HG03565 (cell line): ENCODE data around the gene SLC2A1.

Source experiments
- ATAC-seq: cut with Tn5 transposase; IDR thresholded peaks from one replicate; pipeline ENCODE4 v1.9.1; 2021; ENCODE audit warnings: mild to moderate bottlenecking, moderate library complexity; ENCODE audit not compliant: unreplicated experiment

The SLC2A1 gene

DNA sequence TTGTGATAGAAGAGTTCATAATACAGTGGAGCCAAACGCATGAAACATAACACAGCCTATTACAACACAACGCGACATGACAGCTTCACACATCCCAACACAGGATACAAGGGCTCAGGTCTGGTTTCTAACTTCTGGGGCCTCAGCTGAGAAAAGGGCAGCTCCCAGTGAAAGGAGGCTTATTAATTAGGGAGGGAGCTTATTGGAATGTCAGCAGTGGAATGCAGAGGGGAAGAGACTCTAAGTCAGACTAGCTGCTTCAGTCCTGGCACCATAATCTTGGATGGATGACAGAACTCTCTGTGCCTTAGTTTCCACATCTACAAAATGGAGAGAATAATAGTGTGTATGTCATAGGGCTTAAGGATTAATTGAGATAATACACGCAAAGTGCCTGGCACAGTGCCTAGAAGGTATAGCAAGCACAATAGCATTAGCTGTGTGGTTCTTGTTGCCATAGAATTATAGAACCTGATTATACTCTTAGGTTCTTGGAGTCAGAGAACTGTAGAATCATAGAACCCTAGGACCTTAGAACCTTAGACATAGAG lies 22.7 kb upstream of the SLC2A1 start:
- no peak for ATAC-seq

DNA sequence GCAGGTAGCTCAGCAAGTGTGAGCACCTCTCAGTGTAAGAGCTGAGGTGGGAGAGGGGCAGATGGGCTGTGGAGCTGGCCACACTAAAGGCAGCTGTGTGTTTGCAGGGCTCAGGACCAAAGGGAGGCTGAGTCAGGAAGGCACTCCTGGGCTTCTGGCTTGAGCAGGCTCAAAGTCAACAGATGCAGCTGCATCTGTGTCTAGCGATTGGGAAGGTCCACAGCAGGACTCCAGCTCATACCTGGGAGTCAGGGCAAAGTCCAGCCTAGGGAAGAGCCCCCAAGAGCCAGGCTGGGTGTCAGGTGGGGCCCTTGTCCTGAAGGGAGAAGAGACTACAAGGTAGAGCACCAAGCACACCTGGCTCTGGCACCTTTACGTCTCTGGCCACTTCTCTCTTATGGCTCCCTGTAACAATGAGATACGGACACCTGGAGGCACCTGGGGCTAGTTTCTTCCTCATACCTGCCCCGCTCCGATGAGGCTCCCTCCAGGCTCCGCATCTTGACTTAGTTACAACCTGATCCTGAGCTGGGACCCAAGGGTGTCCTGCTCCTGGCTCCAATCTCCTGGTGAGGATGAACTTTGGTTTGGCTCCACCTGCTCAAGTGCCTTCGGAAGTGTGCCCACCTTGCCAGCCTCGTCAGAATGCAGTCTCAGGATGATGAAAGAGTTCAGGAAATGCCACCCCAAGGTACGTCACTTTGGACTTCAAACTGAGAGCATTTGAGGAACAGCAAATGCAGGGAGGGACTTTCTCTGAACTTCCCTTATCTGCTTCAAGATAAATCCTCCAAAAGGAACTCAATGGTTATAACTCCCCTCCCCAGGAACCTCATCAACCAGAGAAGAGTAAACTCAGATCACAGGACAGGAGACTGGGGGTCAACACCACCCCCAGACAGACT lies 21.5 kb upstream of the SLC2A1 start:
- no peak for ATAC-seq

DNA sequence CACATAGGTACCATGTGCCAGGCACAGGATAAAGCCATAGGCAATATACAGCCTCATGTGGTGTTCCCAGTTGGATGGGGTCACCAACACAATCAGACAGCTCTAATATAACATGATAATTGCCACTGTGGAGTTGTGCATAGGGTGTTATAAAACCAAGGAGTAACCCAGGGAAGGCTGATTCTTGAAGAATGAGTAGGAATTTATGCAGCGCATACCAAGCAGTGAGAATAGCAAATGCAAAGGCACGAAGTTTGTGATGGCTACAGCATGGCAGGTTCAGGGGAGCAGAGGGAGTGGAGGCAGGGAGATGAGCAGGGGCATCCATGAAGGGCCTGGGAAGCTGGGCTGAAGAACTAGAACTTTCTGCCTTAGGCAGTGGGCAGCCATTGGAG lies 20.4 kb upstream of the SLC2A1 start:
- no peak for ATAC-seq

DNA sequence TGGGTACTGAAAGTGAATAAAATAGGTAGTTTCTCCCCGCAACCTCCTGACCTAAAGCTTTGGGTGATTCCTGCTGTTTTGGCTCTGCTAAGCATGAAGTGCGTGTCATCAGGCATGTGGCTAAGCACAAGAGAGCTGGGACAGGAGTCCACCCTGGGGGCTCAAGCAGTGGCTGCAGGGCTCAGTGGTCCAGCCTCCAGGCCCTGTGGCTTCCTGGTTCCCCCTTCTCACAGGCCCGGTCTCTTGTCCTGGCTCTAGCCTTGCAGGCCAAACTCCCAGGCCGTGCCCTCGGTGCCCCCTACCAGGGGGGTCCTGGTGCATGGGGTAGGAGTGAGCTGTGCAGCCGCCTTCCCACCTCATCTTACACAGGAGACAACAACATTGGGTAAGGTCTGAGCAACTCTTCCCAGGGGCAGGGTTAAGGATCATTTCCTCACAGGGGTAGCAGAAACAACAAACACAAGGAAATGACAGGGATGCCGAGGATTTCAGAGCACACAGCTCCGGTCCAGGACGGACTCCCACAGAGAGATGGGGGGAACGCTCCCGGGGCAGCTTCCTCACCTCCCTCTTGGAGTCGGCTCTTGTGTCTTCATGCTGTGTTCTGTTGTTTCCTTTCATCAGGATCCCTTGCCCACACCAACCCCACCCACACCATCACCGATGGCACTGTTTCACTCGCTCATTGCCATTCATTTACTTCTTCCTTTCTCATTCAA lies 19.8 kb upstream of the SLC2A1 start:
- no peak for ATAC-seq

DNA sequence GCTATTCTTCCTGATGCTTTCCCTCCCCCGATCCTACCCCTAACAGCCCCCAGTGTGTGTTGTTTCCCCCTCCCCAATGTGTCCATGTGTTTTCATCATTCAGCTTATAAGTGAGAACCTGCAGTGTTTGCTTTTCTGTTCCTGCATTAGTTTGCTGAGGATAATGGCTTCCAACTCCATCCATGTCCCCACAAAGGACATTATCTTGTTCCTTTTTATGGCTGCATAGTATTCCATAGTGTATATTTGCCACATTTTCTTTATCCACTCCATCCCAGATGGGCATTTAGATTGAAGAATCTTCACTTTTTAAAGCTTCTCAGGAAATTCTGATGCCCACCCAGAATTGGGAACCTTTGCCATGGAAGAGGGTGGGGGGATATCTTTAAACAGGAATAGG lies 19.0 kb upstream of the SLC2A1 start:
- ATAC-seq = no peak

DNA sequence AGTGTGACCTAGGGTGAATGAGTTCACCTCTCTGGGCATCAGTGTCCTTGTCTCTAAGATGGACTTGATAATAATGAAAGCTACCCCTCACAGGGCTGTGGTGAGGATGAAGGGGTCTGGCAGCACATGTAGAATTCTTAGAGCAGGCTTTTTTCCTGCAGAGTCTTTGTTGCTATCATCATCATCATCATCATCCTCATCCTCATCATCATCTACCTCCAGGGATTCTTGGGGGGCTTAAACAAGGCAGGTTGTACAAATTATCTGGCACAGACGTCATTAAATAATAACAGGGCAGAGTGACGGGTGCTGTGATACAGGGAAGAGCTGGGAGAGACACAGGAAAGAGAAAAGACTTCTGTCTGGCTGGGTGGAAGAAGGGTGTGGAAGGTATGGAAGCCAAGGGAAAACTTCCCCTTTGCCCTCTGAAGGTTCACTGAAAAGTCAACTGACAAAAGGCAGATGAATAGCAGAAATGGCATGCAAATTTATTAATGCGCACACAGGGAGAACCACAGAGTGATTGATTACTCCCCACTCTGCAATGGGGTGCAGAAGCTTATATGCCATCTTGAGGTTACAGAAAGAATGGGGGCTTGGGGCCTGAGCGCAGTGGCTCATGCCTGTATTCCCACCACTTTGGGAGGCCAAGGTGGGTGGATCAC lies 17.0 kb upstream of the SLC2A1 start:
- no peak for ATAC-seq

DNA sequence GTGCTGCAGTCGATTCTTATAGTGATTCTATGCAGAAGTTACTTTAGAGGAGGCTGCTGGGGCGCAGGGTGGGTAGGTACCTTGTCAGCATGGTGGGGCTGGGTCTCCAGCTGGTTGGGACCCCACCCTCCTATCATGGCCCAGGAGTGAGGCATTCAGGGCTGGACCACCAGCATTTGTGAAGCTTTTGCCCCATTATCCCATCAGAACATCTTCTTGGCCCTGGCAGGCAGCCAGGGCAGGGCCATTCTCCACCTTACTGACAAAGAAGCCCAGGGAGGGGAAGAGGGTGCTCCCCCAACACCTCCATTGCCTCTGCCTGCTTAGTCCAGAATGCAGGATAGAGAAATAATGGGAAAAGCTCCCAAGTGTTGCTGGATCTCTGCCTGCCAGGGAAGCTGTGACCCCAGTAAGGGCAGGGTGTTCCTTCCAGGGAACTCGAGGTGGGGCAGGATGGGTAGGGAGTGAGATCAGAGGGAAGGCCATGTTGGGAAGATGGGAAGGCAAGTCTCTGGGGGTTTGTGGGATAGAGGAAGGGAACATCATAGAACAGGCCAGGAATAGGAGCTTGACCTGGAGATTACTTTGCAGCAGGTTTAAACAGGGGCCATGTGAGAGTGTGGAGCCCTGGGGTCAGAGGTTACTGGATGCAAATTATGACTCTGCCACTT lies 16.2 kb upstream of the SLC2A1 start:
- no peak for ATAC-seq

DNA sequence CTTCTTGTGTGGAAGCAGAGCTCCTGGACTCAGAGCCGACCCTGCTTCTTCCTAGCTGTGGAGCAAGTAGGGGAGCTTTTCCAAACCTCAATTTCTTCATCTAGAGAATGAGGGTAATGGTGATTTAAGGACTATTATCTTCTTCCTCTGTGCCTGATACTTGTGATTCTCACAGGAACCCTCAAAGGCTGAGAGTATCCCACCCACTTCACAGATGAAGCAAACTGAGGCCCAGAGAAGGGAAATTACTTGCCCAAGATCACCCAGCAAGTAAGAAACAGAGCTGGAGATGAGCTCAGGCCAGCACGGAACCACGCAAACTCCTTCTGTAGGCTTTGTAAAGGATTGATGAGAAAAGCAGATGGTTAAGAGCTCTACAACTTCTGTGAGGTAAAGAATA lies 15.1 kb upstream of the SLC2A1 start:
- ATAC-seq = no peak

DNA sequence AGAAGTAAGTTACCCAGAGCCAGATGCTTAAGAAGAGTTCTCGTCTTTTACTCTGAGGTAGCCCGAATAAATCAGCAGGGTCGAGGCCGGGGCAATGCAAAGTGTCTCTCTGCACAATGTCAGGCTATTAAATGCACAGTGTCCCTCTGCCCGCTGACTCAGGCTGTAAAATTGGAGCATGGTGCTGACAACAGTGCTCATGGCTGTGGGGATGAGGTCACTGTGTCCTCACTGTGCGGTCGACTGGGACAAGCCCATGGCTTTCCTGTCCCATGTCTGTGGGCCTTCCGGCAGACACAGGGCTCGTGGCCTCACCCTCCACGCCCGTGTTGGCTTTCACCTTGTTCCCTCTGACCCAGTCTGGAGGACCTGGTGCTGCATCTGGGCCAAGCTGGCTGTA lies 14.6 kb upstream of the SLC2A1 start:
- ATAC-seq = no peak

DNA sequence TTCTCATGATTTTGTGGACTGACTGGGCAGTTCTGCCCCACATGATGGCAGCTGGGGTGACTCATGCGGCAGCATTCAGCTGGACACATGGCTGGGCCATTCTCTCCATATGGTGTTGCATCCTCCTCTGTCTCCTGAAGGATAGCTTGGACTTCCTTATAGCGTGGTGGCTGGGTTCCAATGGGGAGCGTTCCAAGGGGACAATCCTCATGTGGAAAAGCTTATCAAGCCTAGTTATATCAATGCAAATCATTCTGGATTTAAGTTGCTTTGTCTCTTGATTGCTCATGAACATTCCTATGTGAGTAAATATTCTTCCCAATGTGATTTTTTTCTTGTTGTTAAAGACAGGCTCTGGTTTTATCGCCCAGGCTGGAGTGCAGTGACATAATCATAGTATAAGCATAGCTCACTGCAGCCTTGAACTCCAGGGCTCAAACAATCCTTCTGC lies 13.2 kb upstream of the SLC2A1 start:
- no peak for ATAC-seq

DNA sequence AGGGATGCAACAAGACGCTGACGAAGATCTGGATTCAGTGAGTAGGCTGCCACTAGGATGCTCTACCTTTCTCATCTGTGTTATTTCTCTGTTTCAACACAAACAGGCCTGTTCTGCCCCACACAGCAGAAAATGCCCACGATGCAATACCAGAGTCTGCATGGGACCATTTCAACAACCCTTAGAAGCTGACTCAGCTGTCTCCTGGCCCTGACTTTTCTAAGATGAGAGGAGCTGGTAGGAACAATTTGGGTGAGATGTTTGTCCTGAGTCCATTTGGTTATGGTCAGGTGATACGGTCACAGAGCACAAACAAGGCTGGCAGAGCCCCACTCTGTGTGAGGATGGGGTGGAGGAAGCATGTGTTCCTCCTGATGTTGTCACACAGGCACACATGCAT lies 11.5 kb upstream of the SLC2A1 start:
- no peak for ATAC-seq

DNA sequence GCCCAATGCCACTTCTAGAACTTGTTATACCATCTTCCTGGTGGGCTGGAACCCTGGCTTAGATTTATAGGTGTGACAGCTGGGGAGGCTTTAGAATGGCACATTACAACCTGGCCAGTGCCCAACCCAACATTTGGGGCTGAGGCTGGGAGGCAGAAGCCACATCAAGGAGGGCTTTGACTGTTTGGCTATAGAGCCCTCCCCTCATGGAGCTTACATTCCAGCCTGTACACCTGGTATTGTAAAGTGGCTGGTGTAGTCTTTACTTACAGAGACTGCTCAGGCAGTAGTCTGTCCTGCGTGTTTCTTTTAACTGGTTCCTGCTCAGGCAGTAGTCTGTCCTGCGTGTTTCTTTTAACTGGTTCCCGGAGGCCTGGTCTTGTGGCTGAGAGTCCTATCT lies 10.0 kb upstream of the SLC2A1 start:
- ATAC-seq = no peak

DNA sequence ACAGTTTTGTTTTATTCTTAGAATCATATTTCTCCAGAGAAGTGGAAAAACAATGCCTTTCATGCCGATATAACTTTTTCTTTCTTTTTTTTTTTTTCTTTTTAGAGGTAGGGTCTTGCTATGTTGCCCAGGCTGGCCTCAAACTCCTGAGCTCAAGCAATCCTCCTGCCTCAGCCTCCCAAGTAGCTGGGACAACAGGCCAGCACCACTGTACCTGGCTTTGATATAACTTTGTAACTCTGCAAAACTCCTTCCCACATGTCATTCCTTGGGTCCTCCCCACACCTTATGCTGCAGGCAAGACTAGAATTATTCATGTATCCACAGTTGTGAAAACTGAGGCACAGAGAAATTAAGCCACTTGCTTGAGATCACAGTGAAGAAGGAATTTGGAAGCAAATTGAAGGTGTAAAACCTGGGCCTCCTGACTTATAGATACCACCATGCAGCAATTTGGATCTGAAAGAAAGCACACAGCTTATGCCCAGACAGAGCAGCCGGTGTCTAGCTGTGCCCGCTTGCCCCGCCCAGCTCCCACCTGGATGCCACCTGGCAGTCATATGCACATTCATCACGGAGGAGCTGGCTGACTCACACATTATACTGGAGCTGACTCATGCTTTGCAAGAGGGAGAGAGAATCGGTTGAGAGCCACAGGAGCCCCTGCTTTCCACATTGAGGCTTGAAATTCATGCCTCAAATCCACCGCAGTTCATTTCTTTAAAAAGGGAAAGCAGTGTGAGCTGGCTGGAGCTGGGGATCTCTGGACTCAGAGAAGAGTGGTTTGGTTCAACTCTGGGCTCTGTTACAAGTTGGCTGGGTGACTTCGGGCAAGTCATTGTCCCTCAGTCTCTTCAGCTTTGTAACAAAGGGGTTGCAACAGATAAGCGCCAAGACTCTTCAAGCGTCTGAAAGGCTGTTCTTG lies 8.3 kb upstream of the SLC2A1 start:
- no peak for ATAC-seq

DNA sequence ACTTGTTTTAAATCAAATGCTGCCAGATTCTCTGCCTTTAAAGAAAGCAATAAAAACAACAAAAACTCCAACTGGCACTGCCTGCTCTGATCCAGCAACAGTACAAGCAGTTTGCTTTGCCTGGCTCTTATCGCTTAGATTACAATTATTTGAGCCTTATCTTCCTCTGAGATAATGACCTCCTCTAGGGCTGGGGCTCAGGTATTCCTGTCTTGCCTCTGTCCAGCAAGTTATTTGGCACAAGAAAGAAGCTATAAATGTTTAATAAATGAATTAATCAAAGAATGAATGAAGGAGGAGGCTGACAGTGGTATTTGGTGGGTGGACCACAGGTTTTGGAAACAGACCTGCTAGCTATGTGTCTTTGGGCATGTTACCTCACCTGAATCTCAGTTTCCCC lies 6.7 kb upstream of the SLC2A1 start:
- no peak for ATAC-seq

DNA sequence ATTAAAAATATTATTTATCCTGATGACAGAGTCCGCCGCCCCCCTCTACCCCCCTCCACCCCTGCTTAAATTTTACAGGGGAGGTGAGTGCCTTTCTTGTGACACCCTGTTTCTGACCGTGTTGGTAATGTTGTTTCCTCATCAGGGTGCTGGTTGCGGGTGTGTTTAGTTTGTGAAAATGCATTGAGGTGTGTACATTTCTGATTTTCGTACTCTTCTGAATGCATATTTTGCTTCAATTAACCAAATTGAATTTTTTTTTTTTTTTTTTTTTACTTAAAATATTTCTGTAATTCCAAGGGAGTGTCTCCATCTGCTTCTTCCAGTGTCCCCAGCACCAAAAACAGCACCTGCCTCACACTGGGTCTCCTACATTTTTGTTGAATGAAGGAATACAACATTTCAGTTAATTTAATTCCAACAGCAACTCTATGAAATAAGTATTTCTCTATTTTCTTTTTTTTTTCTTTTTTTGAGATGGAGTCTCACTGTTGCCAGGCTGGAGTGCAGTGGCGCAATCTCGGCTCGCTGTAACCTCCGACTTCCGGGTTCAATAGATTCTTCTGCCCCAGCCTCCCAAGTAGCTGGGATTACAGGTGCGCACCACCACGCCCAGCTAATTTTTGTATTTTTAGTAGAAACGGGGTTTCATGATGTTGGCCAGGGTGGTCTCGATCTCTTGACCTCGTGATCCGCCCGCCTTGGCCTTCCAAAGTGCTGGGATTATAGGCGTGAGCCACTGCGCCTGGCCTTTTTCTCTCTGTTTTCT lies 5.6 kb upstream of the SLC2A1 start:
- no peak for ATAC-seq

DNA sequence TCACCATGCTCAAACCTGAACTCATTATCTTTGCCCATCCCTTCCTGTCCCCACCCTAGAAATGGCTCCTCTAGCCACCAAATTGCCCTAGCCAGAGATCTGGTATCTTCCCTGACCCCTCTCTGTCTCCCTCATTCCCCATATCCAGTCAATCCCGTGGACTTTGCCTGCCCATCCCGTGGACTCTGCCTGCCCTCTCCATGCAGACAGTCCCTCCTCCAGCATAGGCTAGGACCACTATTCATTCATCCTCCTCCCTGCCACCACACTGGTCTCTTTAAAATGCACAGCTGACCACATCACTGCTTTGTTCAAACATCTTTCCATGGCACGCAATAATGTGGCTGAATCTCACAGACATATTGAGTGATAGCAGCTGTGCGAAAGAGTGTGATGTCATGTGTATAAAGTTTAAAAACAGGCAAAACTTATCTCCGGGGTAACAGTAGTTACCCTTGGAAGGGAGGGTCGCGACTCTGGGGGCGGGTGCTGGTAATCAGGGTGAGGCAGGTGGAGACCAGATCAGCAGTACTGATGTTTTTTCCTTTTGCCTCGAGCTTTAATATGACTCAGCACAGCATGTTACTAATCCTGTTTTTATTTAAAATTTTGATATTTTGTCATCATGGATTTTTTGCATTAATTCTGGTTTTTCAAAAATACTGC lies 4.8 kb upstream of the SLC2A1 start:
- ATAC-seq = no peak

DNA sequence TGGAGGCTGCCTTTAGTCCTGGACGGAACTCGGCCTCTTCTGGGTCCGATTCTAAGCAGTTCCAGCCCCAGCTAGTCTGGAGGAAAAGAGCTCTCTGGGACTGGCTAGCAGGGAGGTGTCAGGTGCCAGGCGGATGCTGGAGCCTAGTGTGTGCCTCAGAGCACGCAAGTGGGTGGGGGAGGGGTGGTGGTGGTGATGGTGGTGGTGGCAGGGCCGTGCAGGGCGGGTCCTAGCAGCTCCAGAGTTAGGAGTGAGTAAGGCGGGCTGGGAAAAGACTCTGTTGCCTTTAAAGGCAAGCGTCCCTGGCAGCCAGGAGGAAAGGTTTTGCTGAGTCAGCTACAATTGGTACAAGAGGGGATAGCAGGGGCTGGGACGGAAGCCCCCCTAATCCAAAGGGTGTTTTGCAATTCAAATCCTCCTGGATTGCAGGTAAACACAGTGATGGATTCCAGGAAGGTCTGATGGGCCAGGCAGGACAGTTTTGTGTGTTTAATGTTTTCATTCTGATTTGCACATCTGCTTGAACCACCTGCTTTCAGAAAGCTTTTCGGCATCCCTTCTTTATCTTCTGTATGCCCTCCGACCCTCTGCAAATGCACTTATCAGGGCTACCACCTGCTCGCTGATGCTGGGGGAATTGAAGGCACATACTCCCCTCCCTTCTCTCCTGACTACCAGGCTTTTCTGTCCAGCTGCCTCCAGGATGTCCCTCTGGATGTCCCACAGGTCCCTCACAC lies 4.1 kb upstream of the SLC2A1 start:
- ATAC-seq = no peak
